ENCODE results near the gene CHD9NB. TPM values are rescaled to one million over a fixed set of nuclear protein-coding genes. Genes with fewer than 3 reads are reported as not detected.

The CHD9NB gene
- total RNA-seq, 4 donors from 2014 or later: 0.19 to 1.2 (median 0.42) TPM

DNA sequence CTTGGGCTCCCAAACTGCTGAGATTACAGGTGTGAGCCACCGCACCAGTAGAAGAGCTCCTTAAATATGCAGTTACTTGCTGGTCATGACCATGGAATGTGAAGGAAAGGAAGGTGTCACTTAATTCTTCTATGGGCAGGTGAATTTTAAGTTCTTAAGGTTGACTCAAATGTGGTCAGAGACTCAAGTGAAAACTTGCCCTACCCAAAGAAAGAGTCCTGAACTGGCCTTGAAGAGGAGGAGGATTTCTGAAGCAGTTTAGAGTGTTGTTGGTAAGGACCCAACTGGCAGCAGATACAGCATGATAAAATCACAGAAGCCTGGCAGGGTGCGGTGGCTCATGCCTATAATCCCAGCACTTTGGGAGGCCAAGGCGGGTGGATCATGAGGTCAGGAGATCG is 31.4 kb upstream of the CHD9NB start:
- peaks cover 65 to 83% (median 73%) of the 10 kb centered on the region in 4 donors for H3K4me1 ChIP-seq

DNA sequence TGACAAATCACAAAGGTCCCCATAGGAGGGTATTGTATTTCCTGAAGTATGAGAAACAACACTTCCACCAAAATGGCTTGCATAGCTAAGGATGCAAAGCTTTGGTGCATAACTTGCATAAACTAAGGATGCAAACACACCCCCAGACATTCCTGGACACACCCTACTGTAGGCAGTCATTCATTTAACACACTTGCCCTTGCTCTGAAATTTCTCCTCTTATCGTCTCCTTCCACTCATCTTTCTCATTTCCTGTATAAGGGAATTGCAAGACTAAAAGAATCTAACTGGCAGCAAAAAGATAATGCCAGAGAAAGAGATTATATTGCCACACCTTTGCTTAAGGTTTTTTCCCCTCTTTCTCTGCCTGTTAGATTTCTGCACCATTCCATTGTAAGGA is 30.4 kb upstream of the CHD9NB start:
- DNase-seq (ENCODE audit: extremely low spot score): no peak
- no peaks in the 10 kb centered on the region for H3K27me3 ChIP-seq
- no peak for TF ChIP-seq EP300 (IDR thresholded peaks at IDR 0.05)
- TF ChIP-seq POLR2A (IDR thresholded peaks at IDR 0.05; ENCODE audit: low read depth): no peak
- no peak for TF ChIP-seq POLR2AphosphoS5 (IDR thresholded peaks at IDR 0.05)
- TF ChIP-seq, protein P1, sequence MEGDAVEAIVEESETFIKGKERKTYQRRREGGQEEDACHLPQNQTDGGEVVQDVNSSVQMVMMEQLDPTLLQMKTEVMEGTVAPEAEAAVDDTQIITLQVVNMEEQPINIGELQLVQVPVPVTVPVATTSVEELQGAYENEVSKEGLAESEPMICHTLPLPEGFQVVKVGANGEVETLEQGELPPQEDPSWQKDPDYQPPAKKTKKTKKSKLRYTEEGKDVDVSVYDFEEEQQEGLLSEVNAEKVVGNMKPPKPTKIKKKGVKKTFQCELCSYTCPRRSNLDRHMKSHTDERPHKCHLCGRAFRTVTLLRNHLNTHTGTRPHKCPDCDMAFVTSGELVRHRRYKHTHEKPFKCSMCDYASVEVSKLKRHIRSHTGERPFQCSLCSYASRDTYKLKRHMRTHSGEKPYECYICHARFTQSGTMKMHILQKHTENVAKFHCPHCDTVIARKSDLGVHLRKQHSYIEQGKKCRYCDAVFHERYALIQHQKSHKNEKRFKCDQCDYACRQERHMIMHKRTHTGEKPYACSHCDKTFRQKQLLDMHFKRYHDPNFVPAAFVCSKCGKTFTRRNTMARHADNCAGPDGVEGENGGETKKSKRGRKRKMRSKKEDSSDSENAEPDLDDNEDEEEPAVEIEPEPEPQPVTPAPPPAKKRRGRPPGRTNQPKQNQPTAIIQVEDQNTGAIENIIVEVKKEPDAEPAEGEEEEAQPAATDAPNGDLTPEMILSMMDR (IDR thresholded peaks at IDR 0.05): no peak
- WGBS: 69% methylated on average over 1 of the region's 1 CpG
- peaks cover 59 to 83% (median 70%) of the 10 kb centered on the region in 4 donors for H3K4me1 ChIP-seq
- no peaks in the 10 kb centered on the region for H3K9me3 ChIP-seq
- H3K27ac ChIP-seq (replicated peaks in 1 of 4): no peak overlapping the region
- no peaks in the 10 kb centered on the region for H3K36me3 ChIP-seq
- no peak overlapping the region for H3K4me3 ChIP-seq
- intact Hi-C loops (cut with DNase I): no loop called here

More for the DNA sequence above, 31.4 kb upstream of the CHD9NB start:
- no peak for DNase-seq (ENCODE audit: extremely low spot score)
- H3K9me3 ChIP-seq: no peaks in the 10 kb centered on the region
- no peak overlapping the region for H3K4me3 ChIP-seq
- no peaks in the 10 kb centered on the region for H3K36me3 ChIP-seq
- peak overlapping the region; percentile 47 to 77 (median 73) for H3K27ac ChIP-seq (replicated peaks in 1 of 4)
- intact Hi-C loops (cut with DNase I): no loop called here
- no peaks in the 10 kb centered on the region for H3K27me3 ChIP-seq
- TF ChIP-seq EP300 (IDR thresholded peaks at IDR 0.05): no peak
- no peak for TF ChIP-seq POLR2AphosphoS5 (IDR thresholded peaks at IDR 0.05)
- TF ChIP-seq, protein P1 (IDR thresholded peaks at IDR 0.05): no peak
- no peak for TF ChIP-seq POLR2A (IDR thresholded peaks at IDR 0.05; ENCODE audit: low read depth)
- 96% methylated on average over 4 of the region's 4 CpGs for WGBS

DNA sequence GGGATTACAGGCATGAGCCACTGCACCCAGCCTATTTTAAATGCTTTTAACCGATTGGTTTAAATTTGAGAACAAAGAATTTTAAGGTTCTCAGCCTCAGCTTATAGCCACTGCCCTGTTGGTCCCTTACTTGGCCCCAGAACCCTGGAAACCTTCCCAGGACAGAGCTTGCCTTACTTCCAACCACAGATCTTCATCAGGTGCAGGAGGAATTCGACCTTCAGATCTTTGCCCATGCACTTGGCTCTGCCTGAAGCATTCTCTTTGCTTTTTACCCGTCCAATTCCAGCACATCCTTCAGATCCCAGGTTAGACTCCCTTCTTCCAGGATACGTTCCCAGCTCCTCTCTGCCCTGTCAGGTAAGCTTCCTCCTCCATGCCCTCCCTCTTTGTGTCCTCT is 29.8 kb upstream of the CHD9NB start:
- H3K27ac ChIP-seq (replicated peaks in 1 of 4): peak overlapping the region in 3 of 4 donors; percentile 23 to 63 (median 31)
- intact Hi-C loops (cut with DNase I): no loop called here
- H3K4me3 ChIP-seq: no peak overlapping the region
- no peak for TF ChIP-seq EP300 (IDR thresholded peaks at IDR 0.05)
- TF ChIP-seq, protein P1 (IDR thresholded peaks at IDR 0.05): no peak
- no peak for TF ChIP-seq POLR2A (IDR thresholded peaks at IDR 0.05; ENCODE audit: low read depth)
- TF ChIP-seq POLR2AphosphoS5 (IDR thresholded peaks at IDR 0.05): no peak
- 83% methylated on average over 4 of the region's 4 CpGs for WGBS
- no peaks in the 10 kb centered on the region for H3K36me3 ChIP-seq
- peaks cover 55 to 79% (median 70%) of the 10 kb centered on the region in 4 donors for H3K4me1 ChIP-seq
- H3K9me3 ChIP-seq: no peaks in the 10 kb centered on the region
- no peak for DNase-seq (ENCODE audit: extremely low spot score)
- H3K27me3 ChIP-seq: no peaks in the 10 kb centered on the region

DNA sequence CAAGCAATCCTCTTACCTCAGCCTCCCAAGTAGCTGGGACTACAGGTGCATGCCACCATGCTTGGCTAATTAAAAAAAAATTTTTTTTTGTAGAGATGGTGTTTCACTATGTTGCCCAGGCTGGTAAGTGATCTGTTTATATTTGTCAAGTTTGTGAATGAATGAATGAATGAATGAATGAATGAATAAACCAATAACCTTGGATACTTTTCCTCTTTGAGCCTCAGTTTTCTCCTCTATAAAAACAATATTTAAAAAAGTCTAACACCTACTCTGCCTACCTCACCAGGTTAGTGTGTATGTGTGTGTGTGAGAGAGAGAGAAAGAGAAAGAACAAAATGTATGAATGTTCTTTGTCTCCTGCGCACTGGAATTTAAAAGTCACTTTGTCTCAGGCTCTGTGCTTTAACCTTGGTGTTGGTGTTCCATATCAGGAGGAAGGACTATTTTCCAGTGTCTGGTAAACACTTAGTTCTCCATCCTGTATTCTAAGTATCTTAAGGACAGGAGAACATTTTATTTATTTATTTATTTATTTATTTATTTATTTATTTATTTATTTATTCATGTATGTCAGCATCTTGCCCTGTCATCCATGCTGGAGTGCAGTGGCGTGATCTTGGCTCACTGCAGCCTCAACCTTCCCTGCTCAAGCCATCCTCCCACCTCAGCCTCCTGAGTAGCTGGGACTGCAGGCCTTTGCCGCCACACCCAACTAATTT is 29.1 kb upstream of the CHD9NB start:
- TF ChIP-seq, protein P1 (IDR thresholded peaks at IDR 0.05): no peak
- no peak for TF ChIP-seq POLR2AphosphoS5 (IDR thresholded peaks at IDR 0.05)
- TF ChIP-seq EP300 (IDR thresholded peaks at IDR 0.05): no peak
- no peak for TF ChIP-seq POLR2A (IDR thresholded peaks at IDR 0.05; ENCODE audit: low read depth)
- intact Hi-C loops (cut with DNase I): no loop called here
- 95% methylated on average over 3 of the region's 3 CpGs for WGBS

More for the DNA sequence above, 29.1 kb upstream of the CHD9NB start:
- Histone ChIP-seq H3K36me3 (no peaks in the 10 kb centered on the region), H3K4me3 (no peak overlapping the region), H3K27me3 (no peaks in the 10 kb centered on the region), H3K9me3 (no peaks in the 10 kb centered on the region), H3K4me1 (peaks cover 55 to 72% (median 69%) of the 10 kb centered on the region in 4 donors), H3K27ac (replicated peaks in 1 of 4) (peak overlapping the region; percentile 56 to 77 (median 66))
- DNase-seq (ENCODE audit: extremely low spot score): no peak

All from esophagus muscularis mucosa (tissue), 4 donors.